ENCODE measurements around the gene PRDM16.

DNA sequence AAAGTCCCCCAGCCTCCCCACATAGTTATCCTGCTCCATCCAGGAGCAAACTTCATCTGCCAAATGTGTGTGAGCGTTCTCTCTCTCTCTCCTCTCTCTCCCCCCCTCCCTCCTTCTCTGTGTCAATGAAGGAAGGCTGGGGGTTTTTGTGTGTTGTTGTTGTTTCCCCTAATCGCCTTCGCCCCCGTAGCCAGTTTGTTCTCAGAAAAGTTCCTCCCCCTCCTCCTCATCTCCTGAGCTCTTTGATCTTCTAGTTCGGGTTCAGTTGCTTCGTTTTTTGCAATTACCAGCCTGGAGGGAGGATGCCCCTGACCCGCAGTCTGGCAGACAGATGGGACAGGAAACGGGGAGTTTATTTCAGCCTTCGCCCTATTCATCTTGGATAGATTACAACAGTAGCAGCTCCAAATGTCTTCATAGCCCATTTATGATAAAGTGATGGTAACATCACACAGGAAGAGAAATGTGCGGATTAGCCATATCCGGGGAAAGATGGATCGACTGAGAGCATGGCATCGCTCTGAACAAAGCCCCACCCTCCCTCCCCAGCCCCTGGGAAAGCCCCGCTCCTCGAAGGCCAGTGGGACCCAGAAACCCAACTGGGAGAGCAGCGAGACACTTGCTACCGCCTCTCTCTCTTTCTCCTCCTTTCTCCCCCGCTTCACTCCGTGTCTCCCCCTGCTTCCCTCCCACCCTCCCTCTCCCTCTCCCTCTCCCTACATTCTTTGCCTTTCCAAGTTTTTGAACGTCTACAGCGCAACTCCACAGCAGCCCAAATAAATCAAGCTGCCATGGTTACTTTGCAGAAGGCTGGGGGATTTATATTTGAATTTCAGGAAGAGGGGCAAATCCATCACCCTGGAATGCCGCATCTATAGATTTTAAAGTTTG lies 245.7 kb downstream of the PRDM16 start:
- TF ChIP-seq, protein P1, sequence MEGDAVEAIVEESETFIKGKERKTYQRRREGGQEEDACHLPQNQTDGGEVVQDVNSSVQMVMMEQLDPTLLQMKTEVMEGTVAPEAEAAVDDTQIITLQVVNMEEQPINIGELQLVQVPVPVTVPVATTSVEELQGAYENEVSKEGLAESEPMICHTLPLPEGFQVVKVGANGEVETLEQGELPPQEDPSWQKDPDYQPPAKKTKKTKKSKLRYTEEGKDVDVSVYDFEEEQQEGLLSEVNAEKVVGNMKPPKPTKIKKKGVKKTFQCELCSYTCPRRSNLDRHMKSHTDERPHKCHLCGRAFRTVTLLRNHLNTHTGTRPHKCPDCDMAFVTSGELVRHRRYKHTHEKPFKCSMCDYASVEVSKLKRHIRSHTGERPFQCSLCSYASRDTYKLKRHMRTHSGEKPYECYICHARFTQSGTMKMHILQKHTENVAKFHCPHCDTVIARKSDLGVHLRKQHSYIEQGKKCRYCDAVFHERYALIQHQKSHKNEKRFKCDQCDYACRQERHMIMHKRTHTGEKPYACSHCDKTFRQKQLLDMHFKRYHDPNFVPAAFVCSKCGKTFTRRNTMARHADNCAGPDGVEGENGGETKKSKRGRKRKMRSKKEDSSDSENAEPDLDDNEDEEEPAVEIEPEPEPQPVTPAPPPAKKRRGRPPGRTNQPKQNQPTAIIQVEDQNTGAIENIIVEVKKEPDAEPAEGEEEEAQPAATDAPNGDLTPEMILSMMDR (IDR thresholded peaks at IDR 0.05; ENCODE audit: borderline replicate concordance, extremely low read depth, low read length, poor library complexity, severe bottlenecking) = no peak
- no peak for TF ChIP-seq EZH2 (IDR thresholded peaks at IDR 0.05; ENCODE audit: borderline replicate concordance, low read depth, low read length, severe bottlenecking)
